HepG2 (cell line): ENCODE measurements around the gene KTN1. TPM values are rescaled to one million over a fixed set of nuclear protein-coding genes. Genes with fewer than 3 reads are reported as not detected.

Experiments
- ATF7 ChIP-seq, 2 experiments: fragments of 450-650 bp in 1 of 2; sonication (generic) in 1 of 2; formaldehyde crosslinking in 1 of 2; IDR thresholded peaks; 2 replicates each; pipeline versions ENCODE4 v1.4.0 to v1.6.1; 2016 to 2020; ENCODE audit warnings: antibody characterized with exemption in 1 of 2, mild to moderate bottlenecking in 1 of 2, missing genetic modification reagents in 1 of 2
- EED ChIP-seq: sonication (generic); formaldehyde crosslinking; IDR thresholded peaks from 2 replicates; pipeline ENCODE4 v1.5.0; 2020; ENCODE audit warnings: mild to moderate bottlenecking, missing genetic modification reagents
- FOSL1 ChIP-seq: sonication (generic); formaldehyde crosslinking; IDR thresholded peaks from 2 replicates; pipeline ENCODE4 v1.9.0; 2021; ENCODE audit warnings: missing genetic modification reagents, borderline replicate concordance
- HDAC1 ChIP-seq: sonication (generic); formaldehyde crosslinking; IDR thresholded peaks from 2 replicates; pipeline ENCODE4 v1.5.1; 2020; ENCODE audit warnings: mild to moderate bottlenecking, missing genetic modification reagents
- HIC2 ChIP-seq: sonication (generic); formaldehyde crosslinking; IDR thresholded peaks from 2 replicates; pipeline ENCODE4 v1.9.0; 2022; ENCODE audit warnings: low read depth, missing genetic modification reagents
- NFAT5 ChIP-seq: sonication (generic); formaldehyde crosslinking; IDR thresholded peaks from 2 replicates; pipeline ENCODE4 v1.4.0; 2020; ENCODE audit warnings: missing genetic modification reagents
- NFYC ChIP-seq: IDR thresholded peaks from 2 replicates; pipeline ENCODE4 v1.6.1; 2016; ENCODE audit warnings: missing genetic modification reagents, missing compliant biosample characterization
- PTBP1 ChIP-seq: fragments of 200-400 bp; formaldehyde crosslinking; IDR thresholded peaks from 2 replicates; pipeline ENCODE4 v1.6.1; 2018; ENCODE audit warnings: low read length, low read depth; ENCODE audit not compliant: poor library complexity, severe bottlenecking
- TOPORS ChIP-seq: sonication (generic); formaldehyde crosslinking; IDR thresholded peaks from 2 replicates; pipeline ENCODE4 v1.8.0; 2023; ENCODE audit warnings: mild to moderate bottlenecking, missing genetic modification reagents
- ZBTB33 ChIP-seq: sonication (generic); formaldehyde crosslinking; IDR thresholded peaks from 2 replicates; pipeline ENCODE4 v1.4.0; 2020; ENCODE audit warnings: missing genetic modification reagents
- polyA plus RNA-seq, 8 experiments: library from polyadenylated mRNA; depleted of rRNA in 3 of 8; stranded (reverse) in 7 of 8; unstranded in 1 of 8; fragments of >200 nt; fragmentation: Illumina TruSeq in 4 of 8; extraction: Trizol in 4 of 8; gene quantifications; 2 replicates each; pipeline versions ENCODE4 v1.2.1 to v1.2.3, GENCODE V29; 2011 to 2016; ENCODE audit warnings: low read depth in 4 of 8, missing spikeins in 1 of 8, mixed read lengths in 1 of 8; ENCODE audit not compliant: insufficient read depth in 1 of 8
- total RNA-seq, 5 experiments: library from RNA; depleted of rRNA; stranded (reverse); fragments of >200 nt; fragmentation: Illumina TruSeq; extraction: Trizol; gene quantifications; 2 replicates each; pipeline ENCODE4 v1.2.3, GENCODE V29; 2016; ENCODE audit warnings: low read depth in 1 of 5

Gene KTN1
- total and polyA plus RNA-seq, 2 of the 13 experiments (the other 11 are each of a cell fraction or from before 2014, with no cell fraction given) = 60.6 to 169 TPM

DNA sequence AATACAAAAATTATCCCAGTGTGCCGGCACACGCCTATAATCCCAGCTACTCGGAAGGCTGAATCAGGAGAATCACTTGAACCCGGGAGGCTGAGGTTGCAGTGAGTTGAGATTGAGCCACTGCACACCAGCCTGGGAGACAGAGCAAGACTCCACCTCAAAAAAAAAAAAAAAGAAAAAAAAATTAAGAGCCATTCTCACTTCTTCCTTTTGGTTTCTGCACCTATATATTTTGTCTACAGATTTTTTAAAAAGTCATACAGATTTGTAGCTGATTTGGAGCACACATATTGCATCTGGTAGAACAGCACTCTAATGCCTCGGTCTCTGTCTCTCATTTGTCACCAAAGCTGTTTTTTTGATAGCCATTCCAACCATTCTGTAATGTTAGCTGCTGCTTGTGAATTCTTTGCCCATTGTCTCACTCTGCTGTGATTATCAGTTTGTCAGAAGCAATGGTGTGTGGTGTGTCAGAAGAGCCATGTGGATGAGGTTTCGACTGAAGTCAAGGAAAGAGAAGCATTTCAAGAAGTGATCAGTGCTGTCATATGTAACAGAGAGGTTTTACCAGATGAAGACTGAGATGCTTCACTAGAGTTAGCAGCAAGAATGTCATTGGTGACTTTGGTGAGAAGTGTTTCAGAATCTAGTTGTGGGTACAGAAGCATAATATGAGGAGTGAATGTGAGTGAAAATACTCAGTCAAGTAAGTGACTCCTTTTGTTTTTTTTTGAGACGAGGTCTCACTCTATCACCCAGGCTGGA is 8.7 kb upstream of the KTN1 start (continued):
- TF ChIP-seq FOSL1 (CRISPR knock-in tag) (no peak), HDAC1 (CRISPR knock-in tag) (no peak), NFAT5 (CRISPR knock-in tag) (no peak), HIC2 (CRISPR knock-in tag) (no peak), ATF7 (IDR thresholded peaks at IDR 0.05) (no peak), ATF7 (CRISPR knock-in tag; IDR thresholded peaks at IDR 0.05) (no peak), ZBTB33 (CRISPR knock-in tag) (no peak), TOPORS (no peak), PTBP1 (no peak), NFYC (CRISPR knock-in tag) (no peak), EED (no peak)
